ENCODE data around the gene NXF2. TPM values are rescaled to one million over a fixed set of nuclear protein-coding genes. Genes with fewer than 3 reads are reported as not detected.
"Not testable (repeated sequence)": the region's sequence is repeated elsewhere in the genome, so short reads cannot be mapped to it uniquely, and the experiment has no call there.

NXF2 gene
- total RNA-seq: not detected
- not detected for polyA plus RNA-seq (ENCODE audit: insufficient read depth in 1 of 8, insufficient read length in 8 of 8, low replicate concordance in 1 of 8)
- long read RNA-seq, donor 1: 0 reads
- long read RNA-seq, donor 2: 0 reads
- long read RNA-seq, donor 3: 0 reads
- long read RNA-seq, donor 4: 0 reads
- long read RNA-seq, donor 5: 0 reads
- long read RNA-seq, donor 6: 0 reads
- long read RNA-seq, donor 7: 0 reads
- long read RNA-seq, donor 8: 0 reads
- long read RNA-seq, donor 9: 0 reads
- long read RNA-seq, donor 10: 0 reads
- long read RNA-seq, donor 11: 0 reads

- H3K27me3 ChIP-seq (ENCODE audit: control insufficient read depth, insufficient read depth, low read length); H3K4me3 ChIP-seq (ENCODE audit: low read length); H3K4me1 ChIP-seq (ENCODE audit: control insufficient read depth, insufficient read depth, low read length); H3K9me3 ChIP-seq (replicated peaks; ENCODE audit: control insufficient read depth, low read depth, low read length); H3K27ac ChIP-seq (ENCODE audit: low read length); DNase-seq; H3K36me3 ChIP-seq (ENCODE audit: control insufficient read depth, insufficient read depth, low read length): not testable (repeated sequence)
- no CpG with 5 or more reads among the region's 9 CpGs for WGBS (ENCODE audit: insufficient coverage)
These were observed at the start of gene NXF2 for GRCh38 chrX:102246893-102247292. TSS of gene NXF2 (plus strand) at chrX:102247167. CDS start at chrX:102307079, 59,912 bp downstream.

GRCh38 chrX:102207940-102208339 lies 39.0 kb upstream of the NXF2 start:
- H3K4me3 ChIP-seq (ENCODE audit: low read length); DNase-seq; H3K27me3 ChIP-seq (ENCODE audit: control insufficient read depth, insufficient read depth, low read length); H3K9me3 ChIP-seq (replicated peaks; ENCODE audit: control insufficient read depth, low read depth, low read length); H3K4me1 ChIP-seq (ENCODE audit: control insufficient read depth, insufficient read depth, low read length); H3K27ac ChIP-seq (ENCODE audit: low read length); H3K36me3 ChIP-seq (ENCODE audit: control insufficient read depth, insufficient read depth, low read length): not testable (repeated sequence)
- WGBS (ENCODE audit: insufficient coverage): no CpG with 5 or more reads among the region's 5 CpGs

- H3K27me3 ChIP-seq (ENCODE audit: control insufficient read depth, insufficient read depth, low read length); DNase-seq; H3K4me1 ChIP-seq (ENCODE audit: control insufficient read depth, insufficient read depth, low read length); H3K9me3 ChIP-seq (replicated peaks; ENCODE audit: control insufficient read depth, low read depth, low read length); H3K27ac ChIP-seq (ENCODE audit: low read length); H3K36me3 ChIP-seq (ENCODE audit: control insufficient read depth, insufficient read depth, low read length); H3K4me3 ChIP-seq (ENCODE audit: low read length): not testable (repeated sequence)
- no CpG with 5 or more reads among the region's 15 CpGs for WGBS (ENCODE audit: insufficient coverage)
These were observed 32.0 kb upstream of the NXF2 start, which contains the start of gene TCP11X1 for GRCh38 chrX:102214986-102215385. TSS of gene TCP11X1 (plus strand) at chrX:102215301.

- H3K4me3 ChIP-seq (ENCODE audit: low read length); H3K36me3 ChIP-seq (ENCODE audit: control insufficient read depth, insufficient read depth, low read length); H3K27me3 ChIP-seq (ENCODE audit: control insufficient read depth, insufficient read depth, low read length); H3K4me1 ChIP-seq (ENCODE audit: control insufficient read depth, insufficient read depth, low read length); DNase-seq; H3K27ac ChIP-seq (ENCODE audit: low read length); H3K9me3 ChIP-seq (replicated peaks; ENCODE audit: control insufficient read depth, low read depth, low read length): not testable (repeated sequence)
- no CpG with 5 or more reads among the region's 3 CpGs for WGBS (ENCODE audit: insufficient coverage)
These were observed 30.5 kb upstream of the NXF2 start for GRCh38 chrX:102216497-102216896.

GRCh38 chrX:102235678-102236077 lies 11.3 kb upstream of the NXF2 start:
- H3K36me3 ChIP-seq (ENCODE audit: control insufficient read depth, insufficient read depth, low read length); H3K27ac ChIP-seq (ENCODE audit: low read length); H3K27me3 ChIP-seq (ENCODE audit: control insufficient read depth, insufficient read depth, low read length); H3K9me3 ChIP-seq (replicated peaks; ENCODE audit: control insufficient read depth, low read depth, low read length); DNase-seq; H3K4me3 ChIP-seq (ENCODE audit: low read length); H3K4me1 ChIP-seq (ENCODE audit: control insufficient read depth, insufficient read depth, low read length): not testable (repeated sequence)
- no CpG with 5 or more reads among the region's 7 CpGs for WGBS (ENCODE audit: insufficient coverage)

- DNase-seq; H3K4me1 ChIP-seq (ENCODE audit: control insufficient read depth, insufficient read depth, low read length): not testable (repeated sequence)
- WGBS (ENCODE audit: insufficient coverage): no CpG with 5 or more reads among the region's 15 CpGs
These were observed 6.7 kb upstream of the NXF2 start for GRCh38 chrX:102240265-102240664.

GRCh38 chrX:102272231-102272630 lies 25.3 kb downstream of the NXF2 start:
- DNase-seq; H3K27me3 ChIP-seq (ENCODE audit: control insufficient read depth, insufficient read depth, low read length); H3K36me3 ChIP-seq (ENCODE audit: control insufficient read depth, insufficient read depth, low read length); H3K4me1 ChIP-seq (ENCODE audit: control insufficient read depth, insufficient read depth, low read length); H3K27ac ChIP-seq (ENCODE audit: low read length); H3K4me3 ChIP-seq (ENCODE audit: low read length); H3K9me3 ChIP-seq (replicated peaks; ENCODE audit: control insufficient read depth, low read depth, low read length): not testable (repeated sequence)
- WGBS (ENCODE audit: insufficient coverage): no CpG with 5 or more reads among the region's 4 CpGs

More at GRCh38 chrX:102240265-102240664, 6.7 kb upstream of the NXF2 start:
- H3K27ac ChIP-seq (ENCODE audit: low read length); H3K36me3 ChIP-seq (ENCODE audit: control insufficient read depth, insufficient read depth, low read length); H3K9me3 ChIP-seq (replicated peaks; ENCODE audit: control insufficient read depth, low read depth, low read length); H3K27me3 ChIP-seq (ENCODE audit: control insufficient read depth, insufficient read depth, low read length); H3K4me3 ChIP-seq (ENCODE audit: low read length): not testable (repeated sequence)

GRCh38 chrX:102338162-102338561 lies 91.2 kb downstream of the NXF2 start:
- 80% methylated on average over 1 of the region's 4 CpGs for WGBS (ENCODE audit: insufficient coverage)
- H3K4me1 ChIP-seq (ENCODE audit: control insufficient read depth, insufficient read depth, low read length): no peaks in the 10 kb centered on the region
- no peak for DNase-seq
- peaks cover 4% of the 10 kb centered on the region for H3K27me3 ChIP-seq (ENCODE audit: control insufficient read depth, insufficient read depth, low read length)
- no peaks in the 10 kb centered on the region for H3K36me3 ChIP-seq (ENCODE audit: control insufficient read depth, insufficient read depth, low read length)
- H3K4me3 ChIP-seq (ENCODE audit: low read length): no peak overlapping the region
- no peak overlapping the region for H3K27ac ChIP-seq (ENCODE audit: low read length)
- no peaks in the 10 kb centered on the region for H3K9me3 ChIP-seq (replicated peaks; ENCODE audit: control insufficient read depth, low read depth, low read length)

GRCh38 chrX:102339312-102340298 lies 92.6 kb downstream of the NXF2 start:
- Histone ChIP-seq H3K4me1 (ENCODE audit: control insufficient read depth, insufficient read depth, low read length) (no peaks in the 10 kb centered on the region), H3K9me3 (replicated peaks; ENCODE audit: control insufficient read depth, low read depth, low read length) (no peaks in the 10 kb centered on the region), H3K27ac (ENCODE audit: low read length) (no peak overlapping the region), H3K36me3 (ENCODE audit: control insufficient read depth, insufficient read depth, low read length) (no peaks in the 10 kb centered on the region), H3K27me3 (ENCODE audit: control insufficient read depth, insufficient read depth, low read length) (peaks cover 4% of the 10 kb centered on the region), H3K4me3 (ENCODE audit: low read length) (no peak overlapping the region)
- peak; percentile 5 for DNase-seq
- 71% methylated on average over 13 of the region's 19 CpGs for WGBS (ENCODE audit: insufficient coverage)

GRCh38 chrX:102341867-102342266 lies 94.9 kb downstream of the NXF2 start:
- no peak for DNase-seq
- no peaks in the 10 kb centered on the region for H3K4me1 ChIP-seq (ENCODE audit: control insufficient read depth, insufficient read depth, low read length)
- H3K27ac ChIP-seq (ENCODE audit: low read length): no peak overlapping the region
- no peaks in the 10 kb centered on the region for H3K9me3 ChIP-seq (replicated peaks; ENCODE audit: control insufficient read depth, low read depth, low read length)
- H3K27me3 ChIP-seq (ENCODE audit: control insufficient read depth, insufficient read depth, low read length): peaks cover 6% of the 10 kb centered on the region
- H3K4me3 ChIP-seq (ENCODE audit: low read length): no peak overlapping the region
- no peaks in the 10 kb centered on the region for H3K36me3 ChIP-seq (ENCODE audit: control insufficient read depth, insufficient read depth, low read length)
- 0% methylated on average over 1 of the region's 2 CpGs for WGBS (ENCODE audit: insufficient coverage)
